Thyroid gland (tissue), 4 donors: ENCODE results near the gene OST4.

Source experiments
- CTCF ChIP-seq, 6 experiments: fragments of 200-600 bp in 3 of 6; fragments of 450-650 bp in 3 of 6; sonication (generic) in 3 of 6; IDR thresholded peaks; one replicate each; pipeline ENCODE4 v1.5.1; 2016 to 2019; ENCODE audit warnings: antibody characterized with exemption in 6 of 6, mild to moderate bottlenecking in 2 of 6, inconsistent platforms in 1 of 6, moderate library complexity in 1 of 6
- POLR2A ChIP-seq, 2 donors: fragments of 450-650 bp; IDR thresholded peaks; one replicate each; pipeline ENCODE4 v1.6.1; 2017; ENCODE audit warnings: antibody characterized with exemption in 2 of 2, mild to moderate bottlenecking in 2 of 2, moderate library complexity in 1 of 2

- TF ChIP-seq CTCF (IDR thresholded peaks at IDR 0.05) (no peak), POLR2A (IDR thresholded peaks at IDR 0.05) (no peak)
These were observed 17.9 kb upstream of the OST4 start for GRCh38 chr2:27089111-27089954.
